Measurements from ENCODE around the gene AP4S1.
"Not testable (repeated sequence)": the region's sequence is repeated elsewhere in the genome, so short reads cannot be mapped to it uniquely, and the experiment has no call there.

The AP4S1 gene

DNA sequence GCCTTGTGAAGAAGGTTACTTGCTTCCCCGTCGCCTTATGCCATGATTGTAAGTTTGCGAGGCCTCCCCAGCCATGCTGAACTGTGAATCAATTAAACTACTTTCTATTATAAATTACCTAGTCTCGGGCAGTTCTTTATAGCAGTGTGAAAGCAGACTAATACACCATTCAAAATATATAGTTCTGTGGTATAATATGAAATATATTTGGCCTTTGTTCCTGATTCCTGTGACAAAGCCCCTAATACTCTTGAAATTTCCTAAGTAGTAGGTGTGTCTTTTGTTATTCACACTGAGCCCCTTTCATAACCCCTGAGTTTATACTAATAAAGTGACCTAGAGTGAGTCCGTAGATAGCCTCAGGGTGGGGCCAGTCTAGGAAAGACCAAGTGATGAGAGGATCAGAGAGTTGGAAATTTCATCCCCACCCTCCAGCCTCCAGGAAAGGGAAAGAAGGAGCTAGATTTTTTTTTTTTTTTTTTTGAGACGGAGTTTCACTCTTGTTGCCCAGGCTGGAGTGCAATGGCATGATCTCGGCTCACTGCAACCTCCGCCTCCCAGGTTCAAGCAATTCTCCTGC lies 20.1 kb downstream of the AP4S1 start:
- DNase-seq = no peak

DNA sequence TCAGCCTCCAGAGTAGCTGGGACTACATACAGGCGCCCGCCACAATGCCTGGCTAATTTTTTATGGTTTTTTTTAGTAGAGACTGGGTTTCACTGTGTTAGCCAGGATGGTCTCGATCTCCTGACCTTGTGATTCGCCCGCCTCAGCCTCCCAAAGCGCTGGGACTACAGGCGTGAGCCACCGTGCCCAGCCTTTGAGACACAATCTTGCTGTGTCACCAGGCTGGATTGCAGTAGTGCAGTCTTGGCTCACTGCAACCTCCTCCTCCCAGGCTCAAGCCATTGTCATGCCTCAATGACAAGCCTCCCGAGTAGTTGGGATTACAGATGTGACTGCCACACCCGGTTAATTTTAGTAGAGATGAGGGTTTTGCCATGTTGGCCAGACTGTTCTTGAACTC lies 22.1 kb downstream of the AP4S1 start:
- DNase-seq = no peak

DNA sequence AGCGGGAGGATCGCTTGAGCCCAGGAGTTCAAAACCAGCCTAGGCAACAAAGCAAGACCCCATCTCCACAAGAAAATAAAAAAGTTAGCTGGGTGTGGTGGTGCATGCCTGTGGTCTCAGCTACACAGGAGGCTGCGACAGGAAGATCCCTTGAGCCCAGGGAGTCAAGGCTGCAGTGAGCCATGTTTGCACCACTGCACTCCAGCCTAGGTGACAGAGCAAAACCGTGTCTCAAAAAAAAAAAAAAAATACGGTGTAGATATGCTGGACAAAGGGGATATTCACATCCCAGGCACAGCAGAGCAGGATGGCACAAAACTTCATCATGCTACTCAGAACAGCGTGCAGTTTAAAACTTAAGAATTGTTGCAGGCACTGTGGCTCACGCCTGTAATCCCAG lies 25.6 kb downstream of the AP4S1 start:
- no peak for DNase-seq

DNA sequence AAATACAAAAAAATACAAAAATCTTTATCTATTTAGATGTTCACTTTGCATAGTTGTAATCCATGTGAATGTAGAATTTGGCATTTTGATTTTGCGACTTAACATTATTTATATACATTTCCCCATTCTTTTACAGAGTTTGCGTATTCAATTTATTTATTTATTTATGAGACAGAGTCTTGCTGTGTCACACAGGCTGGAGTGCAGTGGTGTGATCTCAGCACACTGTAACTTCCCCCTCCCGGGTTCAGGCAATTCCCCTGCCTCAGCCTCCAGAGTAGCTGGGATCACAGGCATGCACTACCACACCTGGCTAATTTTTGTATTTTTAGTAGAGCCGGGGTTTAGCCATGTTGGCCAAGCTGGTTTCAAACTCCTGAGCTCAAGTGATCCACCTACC lies 26.1 kb downstream of the AP4S1 start:
- DNase-seq = no peak

DNA sequence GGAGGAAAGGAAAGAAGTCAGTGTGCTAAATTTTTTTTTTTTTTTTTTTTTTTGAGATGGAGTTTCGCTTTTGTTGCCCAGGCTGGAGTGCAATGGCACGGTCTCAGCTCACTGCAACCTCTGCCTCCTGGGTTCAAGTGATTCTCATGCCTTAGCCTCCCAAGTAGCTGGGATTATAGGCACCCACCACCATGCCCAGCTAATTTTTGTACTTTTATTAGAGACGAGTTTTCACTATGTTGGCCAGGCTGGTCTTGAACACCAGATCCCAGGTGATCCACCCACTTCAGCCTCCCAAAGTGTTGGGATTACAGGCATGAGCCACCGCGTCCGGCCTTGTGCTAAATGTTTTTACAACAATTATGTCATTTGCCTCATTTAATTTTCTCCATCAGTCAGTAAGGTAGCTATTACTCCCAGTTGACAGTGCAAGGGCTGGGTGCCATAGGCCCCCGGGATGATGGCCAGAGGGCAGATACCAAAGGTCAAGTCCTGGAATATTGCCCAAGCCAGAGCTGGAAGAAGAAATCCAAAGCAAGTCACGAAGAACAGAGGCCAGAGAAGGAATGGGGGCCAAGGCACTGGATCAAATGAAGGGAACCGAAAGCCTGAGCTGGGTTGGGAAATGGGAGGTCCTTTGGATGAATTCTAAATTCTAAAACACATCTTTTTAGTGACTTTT lies 27.6 kb downstream of the AP4S1 start:
- not testable (repeated sequence) for DNase-seq

DNA sequence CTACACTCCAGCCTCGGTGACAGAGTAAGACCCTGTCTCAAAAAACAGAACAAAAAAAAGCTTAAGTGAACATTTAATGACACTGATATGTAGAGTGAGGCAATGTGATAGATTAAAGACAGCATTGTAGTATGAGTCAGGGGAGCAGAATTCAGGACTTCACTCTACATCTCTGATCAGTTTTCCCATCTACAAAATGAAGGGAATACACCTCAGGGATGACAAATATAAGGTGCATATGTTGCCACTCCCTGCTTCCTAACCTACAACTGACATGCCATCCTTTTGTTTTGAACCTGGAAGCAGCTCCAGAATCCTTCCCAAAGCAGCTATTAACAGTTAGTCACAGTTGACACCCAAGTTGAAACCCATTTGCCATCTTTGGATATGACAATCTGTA lies 31.6 kb downstream of the AP4S1 start:
- DNase-seq = no peak

DNA sequence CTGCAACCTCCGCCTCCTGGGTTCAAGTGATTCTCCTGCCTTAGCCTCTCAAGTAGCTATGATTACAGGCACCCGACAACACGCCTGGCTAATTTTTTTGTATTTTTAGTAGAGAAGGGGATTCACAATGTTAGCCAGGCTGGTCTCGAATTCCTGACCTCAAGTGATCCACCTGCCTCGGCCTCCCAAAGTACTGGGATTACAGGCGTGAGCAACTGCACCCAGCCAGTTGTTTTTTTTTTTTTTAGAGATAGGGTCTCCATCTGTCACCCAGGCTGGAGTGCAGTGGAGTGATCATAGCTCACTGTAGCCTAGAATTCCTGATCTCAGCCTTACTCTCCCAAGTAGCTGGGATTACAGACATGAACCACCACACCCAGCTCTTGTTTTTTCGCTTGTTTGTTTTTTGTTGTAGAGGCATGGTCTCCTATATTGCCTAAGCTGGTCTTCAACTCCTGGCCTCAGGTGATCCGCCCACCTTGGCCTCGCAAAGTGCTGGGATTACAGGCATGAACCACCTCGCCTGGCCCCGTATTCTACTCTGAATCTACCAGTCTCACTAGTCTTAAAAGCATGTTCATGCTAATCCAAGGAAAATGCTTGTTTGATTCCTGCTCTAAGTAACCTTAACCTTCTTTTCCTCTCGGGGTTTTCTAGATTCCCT lies 32.4 kb downstream of the AP4S1 start:
- no peak for DNase-seq

DNA sequence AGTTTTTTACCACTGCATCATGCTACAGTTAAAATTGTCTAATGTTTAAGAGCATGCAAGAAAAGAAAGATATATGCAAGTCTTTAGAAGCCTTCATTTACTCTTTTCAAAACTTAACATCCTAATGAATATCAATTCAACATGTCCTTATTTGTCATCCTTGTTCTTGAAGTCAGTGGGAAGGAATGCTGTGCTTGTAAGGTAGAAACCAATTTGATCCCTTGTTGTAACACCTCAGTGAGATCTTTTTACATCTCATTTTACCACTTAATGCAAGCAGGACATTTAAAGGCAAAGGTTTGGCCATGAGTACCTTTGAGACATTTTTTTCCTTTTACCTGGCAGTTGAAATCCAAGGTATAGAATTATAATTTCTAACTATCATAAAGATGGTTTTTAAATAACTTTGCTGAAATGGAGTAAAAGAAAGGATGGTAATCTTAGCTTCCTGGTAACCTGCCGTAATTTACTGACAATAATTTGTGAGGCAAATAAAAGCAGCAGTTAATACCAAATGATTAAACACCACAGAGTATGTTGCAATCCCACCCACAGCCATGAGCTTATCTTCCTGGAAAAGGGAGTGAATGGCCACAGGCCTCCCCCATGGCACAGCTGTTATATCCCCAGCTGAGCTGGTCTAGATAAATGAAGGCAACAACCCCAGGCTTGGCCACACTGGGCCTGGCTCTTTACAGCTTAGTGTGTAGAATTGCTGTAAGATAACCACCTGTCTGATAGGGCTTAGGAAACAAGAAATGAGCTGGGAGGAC lies 33.9 kb downstream of the AP4S1 start:
- DNase-seq = no peak

DNA sequence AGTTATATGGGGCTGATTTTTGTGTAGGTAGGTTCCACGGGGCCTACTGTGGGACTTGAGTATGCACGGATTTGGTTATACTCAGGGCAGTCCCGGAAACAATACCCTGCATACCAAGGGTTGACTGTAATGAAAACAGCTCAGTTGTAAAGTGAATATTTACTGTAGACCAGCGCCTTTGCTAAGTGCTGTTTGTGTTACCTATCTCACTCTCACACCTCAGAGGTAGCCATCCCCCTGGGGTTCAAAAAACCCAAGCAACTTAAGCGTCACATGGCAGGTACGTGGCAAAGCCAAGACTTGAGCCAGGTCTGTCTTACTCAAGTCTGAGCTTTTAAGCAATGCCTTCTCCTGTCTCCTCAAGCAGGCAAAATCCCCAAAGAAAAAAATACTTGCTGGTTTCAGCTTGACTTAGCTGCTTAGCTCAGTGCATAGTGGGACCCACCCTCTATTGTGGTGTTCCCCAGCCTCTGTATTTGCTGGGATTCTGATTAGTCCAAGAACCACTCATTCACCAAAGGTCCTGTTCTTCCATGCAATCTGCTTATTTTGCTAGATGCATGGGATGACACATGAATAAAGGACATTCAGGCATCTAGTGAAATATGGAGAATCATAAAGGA lies 34.9 kb downstream of the AP4S1 start:
- no peak for DNase-seq

DNA sequence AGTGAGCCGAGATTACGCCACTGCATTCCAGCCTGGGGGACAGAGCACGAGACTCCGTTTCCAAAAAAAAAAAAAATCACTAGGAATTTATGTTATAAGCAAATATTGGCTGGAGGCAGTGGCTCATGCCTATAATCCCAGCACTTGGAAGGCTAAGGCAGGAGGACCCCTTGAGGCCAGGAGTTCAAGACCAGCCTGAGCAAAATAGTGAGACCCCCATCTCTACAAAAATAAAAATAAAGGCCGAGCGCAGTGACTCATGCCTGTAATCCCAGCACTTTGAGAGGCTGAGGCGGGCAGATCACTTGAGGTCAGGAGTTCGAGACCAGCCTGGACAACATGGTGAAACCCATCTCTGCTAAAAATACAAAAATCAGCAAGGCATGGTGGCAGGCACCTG lies 37.5 kb downstream of the AP4S1 start:
- DNase-seq = not testable (repeated sequence)

DNA sequence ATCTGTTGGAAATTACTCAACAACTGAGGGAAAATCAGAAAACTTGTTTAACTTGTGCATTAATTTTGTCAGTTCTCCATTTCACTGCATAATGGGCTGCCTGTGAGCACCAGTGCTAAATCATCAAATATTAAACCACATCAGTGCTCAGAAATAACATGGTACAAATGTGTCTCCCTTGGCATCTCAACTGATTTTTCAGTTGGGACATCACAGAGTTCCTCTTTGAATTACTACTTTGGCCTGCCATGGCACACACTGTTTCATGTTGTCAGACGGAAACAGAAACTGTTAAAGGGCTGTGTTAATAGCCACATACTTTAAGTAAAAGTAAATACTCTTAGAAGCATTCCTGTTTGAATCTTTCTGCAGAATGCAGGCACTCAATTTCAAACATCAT lies 42.8 kb downstream of the AP4S1 start:
- no peak for DNase-seq

DNA sequence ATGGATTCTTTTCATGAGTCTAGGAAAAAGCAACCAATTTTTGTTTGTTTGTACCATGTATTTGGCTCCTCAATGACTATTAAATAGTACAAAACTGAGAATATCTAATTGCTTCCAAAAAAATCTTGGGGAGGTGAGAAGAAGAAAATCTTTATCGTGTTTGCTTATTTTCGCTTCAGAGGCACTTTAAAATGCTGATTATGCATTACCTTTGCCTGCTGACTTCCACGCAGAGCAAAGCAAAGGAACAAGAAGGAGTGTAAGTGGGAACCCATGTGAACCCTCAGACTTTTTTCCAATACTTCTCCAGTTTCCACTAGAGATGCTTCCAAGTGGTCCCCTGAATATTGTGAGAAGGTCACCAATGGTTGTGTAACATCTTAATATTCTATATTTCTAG lies 43.9 kb downstream of the AP4S1 start:
- no peak for DNase-seq

DNA sequence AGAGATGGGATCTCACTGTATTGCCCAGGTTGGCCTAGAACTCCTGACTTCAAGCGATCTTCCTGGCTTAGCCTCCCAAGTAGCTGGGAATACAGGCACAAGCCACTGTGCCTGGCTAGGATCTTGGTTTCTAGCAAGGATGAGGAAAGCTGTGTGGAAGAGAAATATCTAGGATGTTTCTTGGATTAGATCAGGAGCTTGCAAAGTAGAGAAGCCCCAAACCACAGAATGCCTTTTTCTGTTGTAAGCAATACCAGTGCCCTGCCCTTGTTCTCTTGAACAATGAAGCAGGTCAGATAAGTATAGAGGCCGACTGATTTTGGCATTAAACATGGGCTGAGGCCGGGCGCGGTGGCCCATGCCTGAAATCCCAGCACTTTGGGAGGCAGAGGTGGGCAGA lies 45.0 kb downstream of the AP4S1 start:
- DNase-seq = no peak

DNA sequence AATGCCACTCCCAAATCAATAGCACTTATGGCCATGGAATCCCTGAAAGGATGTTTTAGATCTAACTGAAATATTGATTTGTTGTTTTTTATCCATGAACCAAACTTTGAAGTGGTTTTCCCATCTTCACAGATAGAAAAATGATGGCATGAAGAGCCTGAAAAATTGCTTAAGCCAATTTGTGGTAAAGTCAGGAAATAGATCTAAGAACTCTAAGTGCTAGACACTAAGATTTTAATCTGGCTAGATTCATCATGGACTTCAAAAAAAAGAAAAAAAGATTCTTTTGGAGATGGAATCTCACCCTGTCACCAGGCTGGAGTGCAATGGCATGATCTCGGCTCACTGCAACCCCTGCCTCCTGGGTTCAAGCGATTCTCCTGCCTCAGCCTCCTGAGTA lies 45.7 kb downstream of the AP4S1 start:
- no peak for DNase-seq

DNA sequence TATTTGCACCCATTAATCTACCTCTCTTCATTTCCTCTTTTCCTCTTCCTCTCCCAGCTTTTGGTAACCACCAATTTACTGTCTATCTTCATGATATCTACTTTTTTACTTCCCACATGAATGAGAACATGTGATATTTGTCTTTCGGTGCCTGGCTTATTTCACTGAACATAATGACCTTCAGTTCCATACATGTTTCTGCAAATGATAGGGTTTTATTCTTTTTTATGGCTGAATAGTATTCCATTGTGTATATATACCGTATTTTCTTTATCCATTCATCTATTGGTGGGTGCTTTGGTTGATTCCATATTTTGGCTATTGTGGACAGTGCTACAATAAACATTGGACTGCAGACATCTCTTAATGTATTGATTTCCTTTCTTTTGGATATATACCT lies 49.7 kb downstream of the AP4S1 start:
- no peak for DNase-seq

DNA sequence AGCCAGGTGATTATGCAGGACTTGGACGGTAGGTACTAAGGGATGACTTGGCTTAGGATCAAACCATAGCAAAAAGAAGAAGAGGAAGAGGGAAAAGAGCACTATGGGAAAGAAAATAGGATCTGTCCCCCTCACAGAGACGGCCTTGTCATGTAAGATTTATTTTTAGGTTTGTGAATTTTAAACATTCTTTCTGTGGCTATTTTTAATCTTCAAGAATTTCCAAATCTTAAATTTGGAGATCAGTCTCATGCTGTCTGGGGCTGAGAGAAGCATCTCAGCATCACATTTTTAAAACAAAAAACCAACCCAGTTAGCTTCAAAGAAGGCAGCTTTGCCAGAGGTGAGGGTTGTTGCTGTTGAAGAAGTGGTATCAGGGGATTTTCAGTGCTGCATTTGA lies 53.3 kb downstream of the AP4S1 start:
- no peak for DNase-seq

DNA sequence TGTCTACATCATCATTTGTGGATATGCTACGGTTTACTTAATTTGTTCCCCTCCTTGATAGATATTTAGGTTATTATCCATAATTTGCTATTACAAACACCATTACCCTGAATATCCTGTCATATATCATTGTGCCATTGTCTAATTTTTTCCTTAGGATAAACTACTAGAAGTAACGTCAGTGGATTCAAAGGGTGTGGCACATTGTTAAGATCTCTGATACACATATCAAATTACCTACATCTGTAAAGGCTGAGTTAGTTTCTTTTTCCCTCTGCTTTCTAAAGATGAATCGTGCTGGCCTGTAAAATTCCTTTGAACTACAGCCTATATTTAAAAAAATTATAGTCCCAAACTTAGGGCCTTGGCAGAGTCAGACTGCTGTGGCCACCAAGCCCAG lies 54.6 kb downstream of the AP4S1 start:
- DNase-seq = no peak

DNA sequence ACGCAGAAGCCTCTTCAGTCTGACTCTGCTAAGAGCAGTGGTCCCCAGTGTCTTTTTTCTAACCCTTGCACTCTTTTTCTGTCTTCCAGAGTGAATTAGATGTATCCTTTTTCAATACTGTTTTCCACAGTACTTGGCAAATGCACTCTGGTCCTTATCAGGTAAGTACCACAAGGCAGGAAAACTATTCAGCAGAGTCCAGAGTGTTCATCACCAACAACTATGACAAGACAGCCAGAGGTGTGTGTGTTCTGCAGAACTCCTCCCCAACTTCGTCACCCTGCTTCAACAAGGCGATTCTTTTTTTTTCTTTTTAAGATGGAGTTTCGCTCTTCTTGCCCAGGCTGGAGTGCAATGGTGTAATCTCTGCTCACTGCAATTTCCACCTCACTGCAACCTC lies 55.0 kb downstream of the AP4S1 start:
- DNase-seq = no peak

DNA sequence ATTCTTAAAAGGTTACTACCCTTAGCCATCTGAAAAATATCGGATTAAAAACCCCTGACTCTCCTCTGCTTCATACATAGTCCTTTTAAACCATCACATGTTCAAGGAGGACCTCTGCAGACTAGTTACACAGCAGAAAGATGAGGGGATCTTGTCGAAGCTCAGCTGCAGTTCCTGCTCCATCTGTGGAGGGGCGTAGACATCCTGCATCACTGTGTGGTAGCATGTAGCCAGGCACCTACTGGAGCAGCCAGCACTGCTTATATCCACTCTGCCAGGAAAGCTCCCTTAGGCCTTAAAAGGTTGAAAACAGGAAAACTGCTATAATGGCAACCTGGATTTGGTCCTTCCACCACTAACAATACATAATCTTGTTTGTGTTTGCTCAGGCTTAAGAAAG lies 58.3 kb downstream of the AP4S1 start:
- DNase-seq = no peak

DNA sequence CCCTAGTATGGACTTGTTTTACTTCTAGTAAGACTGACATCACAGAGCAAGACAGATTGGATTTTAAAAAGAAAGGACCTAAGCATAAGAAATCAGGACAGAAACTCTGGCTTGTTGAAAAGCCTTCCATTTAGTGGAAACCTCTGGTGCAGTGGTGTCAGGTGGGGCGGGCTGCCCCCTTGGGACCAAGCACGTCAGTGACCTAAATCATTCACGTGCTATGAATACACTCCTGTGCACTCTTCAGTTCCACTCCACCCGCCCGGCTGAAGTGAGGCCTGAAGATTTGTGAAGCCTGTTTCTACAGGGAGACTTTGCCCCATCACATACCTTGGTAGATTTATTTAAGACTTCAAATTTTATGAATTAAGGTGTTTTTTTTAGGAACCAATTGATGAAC lies 58.9 kb downstream of the AP4S1 start:
- DNase-seq = no peak

DNA sequence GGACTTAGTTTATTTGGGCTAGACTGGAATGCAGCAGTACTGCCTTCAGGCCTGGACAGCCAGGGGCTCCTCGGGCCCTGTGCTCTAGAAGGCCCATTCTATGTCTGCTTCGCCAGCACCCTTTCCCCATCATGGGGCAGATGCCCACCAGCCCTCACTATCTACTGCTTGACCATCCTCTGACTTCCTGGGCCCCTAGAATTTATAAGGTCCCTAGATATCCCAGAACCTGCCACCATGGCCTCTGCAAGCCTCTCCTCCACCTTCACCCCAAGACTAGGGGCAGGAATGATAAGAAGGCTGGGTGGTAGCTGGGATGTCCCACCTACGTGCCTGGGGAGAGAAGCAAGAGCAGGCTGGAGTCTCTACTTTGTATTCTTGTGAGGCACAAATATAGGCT lies 59.6 kb downstream of the AP4S1 start:
- DNase-seq = no peak

DNA sequence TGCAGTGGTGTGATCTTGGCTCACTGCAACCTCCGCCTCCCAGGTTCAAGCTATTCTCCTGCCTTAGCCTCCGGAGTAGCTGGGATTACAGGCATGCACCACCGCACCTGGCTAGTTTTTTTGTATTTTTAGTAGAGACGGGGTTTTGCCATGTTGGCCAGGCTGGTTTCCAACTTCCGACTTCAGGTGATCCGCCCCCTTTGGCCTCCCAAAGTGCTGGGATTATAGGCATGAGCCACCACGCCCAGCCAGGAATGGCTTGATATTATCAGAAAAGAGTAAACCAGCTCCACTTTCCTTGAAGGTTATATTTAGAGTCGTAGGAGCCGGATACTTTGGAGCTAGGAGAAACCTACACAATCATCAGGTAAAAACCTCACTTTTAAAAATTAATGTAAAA lies 61.0 kb downstream of the AP4S1 start:
- not testable (repeated sequence) for DNase-seq
